ENCODE results near the gene RGS3.
"Not testable (repeated sequence)": the region's sequence is repeated elsewhere in the genome, so short reads cannot be mapped to it uniquely, and the experiment has no call there.

The RGS3 gene

DNA sequence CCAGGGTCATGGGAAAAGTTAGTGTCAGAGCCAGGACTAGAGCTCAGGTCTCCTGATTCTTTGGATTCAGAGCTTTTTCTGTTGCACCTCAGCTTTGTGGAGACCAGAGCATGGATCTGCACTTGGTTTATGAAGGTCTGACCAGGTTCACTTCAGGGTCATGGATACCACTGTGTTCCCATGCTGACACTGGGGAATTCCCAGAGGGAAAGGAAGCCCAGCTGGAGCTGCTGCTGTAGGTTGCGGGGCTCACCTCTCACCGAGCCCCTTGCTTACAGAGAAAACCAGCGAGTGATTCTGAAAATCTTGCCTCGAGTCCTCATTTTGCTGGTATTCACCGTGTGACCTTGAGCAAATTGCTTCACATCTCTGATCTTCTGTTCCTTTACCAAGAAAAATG, 83.0 kb downstream of the RGS3 start:
- no peak for DNase-seq (ENCODE audit: low read depth, low spot score)

DNA sequence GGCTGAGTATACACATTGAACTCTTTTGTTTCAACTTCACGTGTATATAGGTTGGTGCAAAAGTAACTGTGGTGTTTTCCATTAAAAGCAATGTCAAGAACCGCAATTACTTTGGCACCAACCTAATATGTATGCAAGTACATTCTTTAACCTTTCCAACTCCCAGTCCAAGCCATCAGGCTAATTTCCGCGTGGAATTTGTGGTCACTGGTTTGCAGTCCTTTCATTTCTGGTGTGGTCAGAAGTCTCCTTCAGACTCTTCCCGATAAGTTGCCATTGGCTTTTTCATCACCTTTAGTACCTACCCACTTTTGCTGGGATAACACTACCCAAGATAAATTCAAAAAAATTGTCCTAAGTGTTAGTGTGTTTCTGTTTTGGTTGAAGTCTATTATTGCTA, 84.0 kb downstream of the RGS3 start:
- DNase-seq (ENCODE audit: low read depth, low spot score), result no peak

- no peak for DNase-seq (ENCODE audit: low read depth, low spot score)
These were observed 84.9 kb downstream of the RGS3 start for GRCh38 chr9:113548221-113549041.

DNA sequence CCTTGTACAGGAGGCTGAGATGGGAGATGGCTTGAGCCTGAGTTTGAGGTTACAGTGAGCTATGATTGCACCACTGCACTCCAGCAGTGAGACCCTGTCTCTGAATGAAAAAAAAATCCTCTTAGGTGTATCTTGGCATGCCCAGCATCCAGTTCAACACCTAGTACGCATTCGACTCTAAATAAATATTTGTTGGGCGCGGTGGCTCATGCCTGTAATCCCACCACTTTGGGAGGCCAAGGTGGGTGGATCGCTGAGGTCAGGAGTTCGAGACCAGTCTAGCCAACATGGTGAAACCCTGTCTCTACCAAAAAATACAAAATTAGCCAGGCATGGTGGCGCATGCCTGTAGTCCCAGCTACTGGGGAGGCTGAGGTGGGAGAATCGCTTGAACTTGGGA, 86.4 kb downstream of the RGS3 start:
- not testable (repeated sequence) for DNase-seq (ENCODE audit: low read depth, low spot score)

DNA sequence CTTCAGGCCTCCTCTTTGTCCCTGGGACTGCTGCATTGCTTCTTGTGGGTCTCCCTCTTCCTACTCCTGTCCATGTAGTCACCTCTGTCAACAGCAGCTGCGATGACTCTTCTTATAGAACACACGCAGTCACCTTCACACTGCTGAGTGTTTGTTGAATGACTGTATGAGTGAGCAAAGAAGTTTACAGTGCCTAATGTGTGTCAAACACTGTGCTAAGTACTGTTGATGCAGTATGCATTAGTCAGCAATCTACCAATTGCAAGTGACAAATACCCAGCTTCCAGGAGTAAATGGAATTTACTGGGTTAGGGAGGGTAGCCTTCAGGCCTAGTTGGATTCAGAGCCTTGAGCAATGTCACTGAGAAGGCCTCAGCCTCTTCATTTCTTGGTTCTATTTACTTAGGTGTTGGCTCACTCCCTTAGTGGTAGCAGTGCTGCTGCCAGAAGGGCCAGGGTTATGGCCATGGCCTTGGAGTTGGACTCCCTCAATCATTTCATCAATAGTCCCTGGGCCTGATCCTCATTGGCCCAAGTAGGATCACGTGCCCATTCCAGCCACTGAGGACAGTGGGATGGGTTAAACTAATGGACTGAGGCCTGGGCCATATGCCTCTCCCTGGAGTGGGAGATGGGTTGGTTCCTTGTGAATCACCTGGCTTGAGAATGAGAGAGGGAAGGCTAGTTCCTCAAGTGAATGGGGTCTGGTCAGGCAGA, 93.5 kb downstream of the RGS3 start:
- no peak for DNase-seq (ENCODE audit: low read depth, low spot score)

DNA sequence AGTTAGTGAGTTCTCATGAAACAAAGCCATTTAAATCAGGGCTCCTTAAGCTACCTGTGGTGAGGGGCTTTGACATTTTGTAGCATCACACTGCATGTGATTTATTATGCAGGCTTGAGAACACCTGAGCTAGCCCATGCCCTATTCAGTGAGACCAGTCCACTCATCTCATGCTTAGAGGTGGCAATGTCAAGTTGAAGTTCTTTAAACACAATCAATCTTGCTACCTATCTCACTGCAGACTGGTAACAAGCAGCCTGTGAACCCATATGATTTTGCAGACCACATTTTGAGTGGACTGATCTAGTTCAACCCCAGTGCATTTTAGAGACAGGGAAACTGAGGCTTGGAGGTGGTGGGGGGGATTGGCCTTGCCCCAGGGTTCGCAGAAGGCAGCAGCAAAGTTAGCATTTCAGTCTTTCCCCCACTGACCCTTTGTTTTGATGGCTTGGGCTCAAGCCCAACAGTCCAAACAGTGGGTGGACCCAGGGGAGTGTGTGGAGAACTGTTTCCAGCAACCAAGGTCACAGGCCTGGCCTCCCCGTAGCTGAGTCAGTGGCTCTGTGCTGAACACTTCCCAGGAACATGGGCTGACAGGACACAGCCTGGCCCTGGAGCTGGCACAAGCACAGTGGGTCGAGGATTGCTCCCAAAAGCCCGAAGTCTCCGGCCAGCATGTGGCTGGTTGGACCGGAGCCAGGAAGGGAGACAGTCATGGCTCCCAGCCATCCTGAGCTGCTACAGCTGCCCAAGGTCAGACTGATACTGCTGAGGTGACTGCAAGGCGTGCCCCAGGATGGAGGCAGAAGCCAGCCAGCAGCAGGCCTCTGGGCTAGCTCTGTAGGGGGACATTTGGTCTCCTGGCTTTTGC, 95.3 kb downstream of the RGS3 start:
- no peak for DNase-seq (ENCODE audit: low read depth, low spot score)

- no peak for DNase-seq (ENCODE audit: low read depth, low spot score)
These were observed 96.6 kb downstream of the RGS3 start for GRCh38 chr9:113559834-113560800.

DNA sequence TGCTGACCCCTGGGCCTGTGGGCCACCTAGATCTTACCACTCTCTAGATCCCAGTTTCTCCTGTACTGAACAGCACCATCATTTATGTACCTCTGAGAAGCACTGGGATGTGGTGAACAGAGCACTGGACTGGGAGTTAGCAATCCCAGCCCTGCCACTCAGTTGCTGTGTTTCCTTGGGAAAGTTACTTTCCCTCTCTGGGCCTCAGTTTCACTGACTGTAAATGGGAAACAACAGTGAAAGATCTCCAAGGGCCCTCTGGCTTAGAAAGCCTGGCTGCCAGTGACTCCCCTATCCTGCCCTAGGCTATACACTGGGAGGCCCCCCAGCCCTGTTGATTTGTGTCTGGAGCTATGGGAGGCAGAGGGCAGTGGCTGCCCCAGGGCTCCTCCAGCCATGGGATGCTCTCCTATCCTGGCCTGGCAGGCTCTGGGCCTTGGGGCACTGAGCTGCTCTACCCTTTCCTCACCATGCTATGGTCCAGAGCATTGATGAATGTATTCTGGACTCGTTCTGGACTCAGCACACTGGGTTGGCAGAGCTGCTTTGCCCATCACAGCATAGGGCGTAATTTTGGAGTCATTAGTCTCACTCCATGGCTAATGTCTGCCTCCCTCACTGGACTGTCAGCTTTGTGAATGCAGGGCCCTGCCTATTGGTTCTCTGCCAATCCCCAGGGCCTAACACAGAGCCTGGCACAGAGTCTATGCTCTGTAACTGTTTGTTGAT, 99.3 kb downstream of the RGS3 start:
- DNase-seq (ENCODE audit: low read depth, low spot score), result no peak

DNA sequence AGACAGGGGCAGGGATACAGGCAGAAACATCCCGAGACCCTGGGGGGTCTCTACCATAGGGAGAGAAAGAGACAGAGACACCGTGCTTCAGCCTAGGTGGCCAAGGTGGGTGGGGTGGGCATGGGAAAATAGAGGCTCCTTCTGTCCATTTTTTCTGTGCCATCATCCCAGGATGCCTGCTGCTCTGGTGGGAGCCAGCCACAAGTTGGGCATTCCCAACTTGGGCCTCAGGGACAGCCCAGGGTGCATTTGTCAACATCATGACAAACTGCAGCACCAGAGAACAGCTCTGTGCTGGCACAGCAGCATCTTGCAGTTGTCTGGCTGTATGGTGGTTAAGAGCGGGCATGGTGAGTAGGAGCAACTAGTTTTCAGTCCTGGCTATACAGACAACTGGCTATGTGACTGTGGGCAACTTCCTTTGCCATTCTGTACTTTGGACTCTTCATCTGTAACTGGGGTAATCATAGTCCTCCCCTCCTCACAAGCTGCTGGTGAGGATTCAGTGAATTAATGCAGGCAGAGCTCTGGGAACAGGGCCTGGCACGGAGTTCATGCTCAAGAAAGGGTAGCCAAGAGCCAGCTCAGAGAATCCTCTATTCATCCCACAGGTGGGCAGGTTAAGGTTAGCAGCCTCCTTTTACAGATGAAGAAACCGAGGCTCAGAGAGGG, 100.4 kb downstream of the RGS3 start:
- no peak for DNase-seq (ENCODE audit: low read depth, low spot score)

DNA sequence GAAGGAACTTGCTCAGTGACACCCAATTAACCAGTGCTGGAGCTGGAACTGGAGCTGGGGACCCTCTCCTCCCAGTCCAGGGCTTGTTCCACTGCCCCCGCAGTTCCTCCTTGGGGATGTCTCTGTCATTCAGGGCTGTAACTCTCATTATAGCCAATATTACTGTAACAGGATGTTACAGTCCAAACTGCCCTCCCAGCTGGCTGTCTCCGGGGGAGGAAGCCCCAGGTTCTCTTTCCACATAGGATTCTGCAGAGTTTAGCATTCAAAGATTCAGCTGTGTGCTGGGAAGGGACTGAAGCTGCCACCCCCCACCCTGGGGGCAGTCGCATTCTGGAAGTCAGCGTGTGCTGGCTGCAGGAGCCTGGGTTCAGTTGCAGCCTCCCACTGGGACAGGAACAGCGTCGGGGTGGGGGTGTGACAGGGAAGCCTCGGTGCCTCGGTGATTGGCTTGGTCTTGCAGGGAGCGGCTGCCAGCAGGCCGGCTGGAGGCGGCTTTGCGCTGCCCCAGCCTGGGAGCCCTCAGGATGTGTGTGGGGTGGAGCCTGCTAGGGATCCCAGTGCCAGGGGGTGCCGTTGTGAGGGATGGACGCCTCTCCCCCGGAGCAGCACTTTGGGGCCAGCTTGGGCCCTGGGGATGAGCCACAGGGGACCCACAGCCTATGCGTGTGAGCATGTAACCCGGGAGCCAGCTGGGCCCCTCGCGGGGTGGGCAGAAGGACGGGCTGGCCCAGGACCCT, 101.1 kb downstream of the RGS3 start:
- no peak for DNase-seq (ENCODE audit: low read depth, low spot score)

DNA sequence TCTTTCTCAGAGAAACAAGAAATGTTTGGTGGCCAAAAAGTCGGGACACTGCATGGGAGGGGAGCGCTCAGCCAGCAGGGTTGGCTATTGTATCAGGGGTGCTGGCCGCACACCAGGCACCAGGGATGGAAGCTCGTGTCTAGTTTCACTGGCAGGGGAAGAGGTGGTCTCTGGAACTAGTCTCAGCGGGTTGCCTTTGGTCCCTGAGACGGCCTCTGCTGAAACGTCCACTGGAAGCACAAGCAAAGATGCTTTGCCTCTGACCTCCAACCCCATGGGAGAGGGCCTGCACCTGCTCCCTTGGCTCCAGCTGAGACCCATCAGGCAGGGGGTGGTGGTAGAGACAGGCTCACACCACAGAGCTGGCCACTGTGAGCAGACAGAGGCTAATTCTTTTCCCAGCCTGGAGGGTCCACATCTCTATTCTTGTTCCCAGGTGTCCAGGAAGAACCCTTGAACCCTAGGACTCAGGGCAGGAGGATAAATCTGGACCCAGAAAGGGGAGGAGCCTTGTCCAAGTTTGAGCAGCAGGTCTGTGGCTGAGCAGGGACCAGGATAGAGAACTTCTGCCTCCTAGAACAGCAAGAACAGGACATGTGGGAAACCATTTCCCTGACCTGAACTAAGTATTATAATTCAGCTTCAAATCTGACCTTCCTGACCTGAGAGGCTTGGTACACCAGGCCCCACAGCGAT, 102.6 kb downstream of the RGS3 start:
- DNase-seq (ENCODE audit: low read depth, low spot score), result no peak

DNA sequence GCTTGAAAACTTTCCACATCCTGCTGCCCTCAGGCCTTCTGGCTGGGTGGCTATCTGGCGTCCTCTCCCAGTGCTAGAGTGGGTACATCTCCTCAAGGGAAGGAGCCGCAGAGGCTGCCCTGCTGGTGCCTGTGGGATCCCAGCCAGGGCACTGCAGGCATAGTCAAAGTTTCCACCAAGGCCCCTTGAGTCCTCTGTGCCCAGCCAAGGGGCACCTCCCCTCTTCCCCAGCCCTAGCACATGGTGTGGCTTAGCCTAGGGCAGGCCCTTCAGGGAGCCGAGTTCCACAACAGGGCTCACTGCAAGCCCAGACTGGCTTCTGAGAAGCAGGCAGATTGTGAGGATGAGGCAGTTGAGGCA, 103.2 kb downstream of the RGS3 start:
- no peak for DNase-seq (ENCODE audit: low read depth, low spot score)

GRCh38 chr9:113567361-113568080, 104.0 kb downstream of the RGS3 start:
- no peak for DNase-seq (ENCODE audit: low read depth, low spot score)

GRCh38 chr9:113568081-113568435, 104.5 kb downstream of the RGS3 start:
- DNase-seq (ENCODE audit: low read depth, low spot score), result no peak

DNA sequence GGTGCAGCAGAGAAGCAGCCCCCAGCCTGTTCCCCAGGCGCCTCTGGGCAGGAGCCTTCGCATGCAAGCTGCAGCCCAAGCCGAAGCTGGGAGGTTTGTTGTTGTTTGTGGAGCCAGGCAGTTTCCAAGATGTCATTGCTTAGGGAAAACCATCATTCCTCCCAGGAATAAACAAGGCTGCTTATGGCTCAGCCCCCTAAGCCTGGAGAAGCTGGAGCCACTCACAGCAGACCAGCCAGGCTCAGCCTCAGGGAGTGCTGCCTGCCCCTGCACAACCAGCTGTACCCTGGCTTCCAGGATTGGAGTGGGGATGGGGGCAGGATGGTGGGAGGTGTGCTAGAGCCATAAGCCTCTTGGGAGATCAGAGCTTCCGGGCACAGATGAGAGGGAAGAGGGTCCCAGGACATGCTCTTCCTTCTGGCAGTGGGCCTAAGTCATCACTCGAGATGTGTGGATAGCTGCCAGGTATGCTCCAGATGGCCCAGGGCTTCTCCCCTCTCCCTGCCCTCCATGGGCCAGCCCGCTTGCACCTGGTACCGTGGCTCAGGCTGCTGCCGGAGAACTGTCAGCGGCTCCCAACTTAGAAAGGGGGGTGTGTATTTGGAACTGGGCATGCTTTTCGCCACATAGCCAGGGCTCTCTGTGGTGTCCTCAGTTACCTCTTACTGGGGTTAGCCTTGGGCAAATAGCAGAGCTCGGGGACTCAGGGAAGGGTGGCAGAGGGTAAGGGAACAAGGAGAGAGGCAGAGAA, 105.2 kb downstream of the RGS3 start:
- DNase-seq (ENCODE audit: low read depth, low spot score), result no peak

- DNase-seq (ENCODE audit: low read depth, low spot score), result no peak
These were observed 106.0 kb downstream of the RGS3 start for GRCh38 chr9:113569472-113570060.

- no peak for DNase-seq (ENCODE audit: low read depth, low spot score)
These were observed 106.6 kb downstream of the RGS3 start for GRCh38 chr9:113570106-113570505.
